Esophagus squamous epithelium (tissue), 4 donors: ENCODE results near the gene COL26A1.

ENCODE experiments used
- CTCF ChIP-seq, 6 experiments: fragments of 450-650 bp in 4 of 6; fragments of 200-600 bp in 2 of 6; sonication (generic) in 2 of 6; IDR thresholded peaks; one replicate each; pipeline ENCODE4 v1.5.1; 2016 to 2019; ENCODE audit warnings: antibody characterized with exemption in 6 of 6, mild to moderate bottlenecking in 4 of 6, moderate library complexity in 4 of 6
- POLR2A ChIP-seq, 4 donors: fragments of 450-650 bp; IDR thresholded peaks; one replicate each; pipeline ENCODE4 v1.6.1; 2017; ENCODE audit warnings: antibody characterized with exemption in 4 of 4, mild to moderate bottlenecking in 4 of 4, moderate library complexity in 3 of 4

- TF ChIP-seq CTCF (IDR thresholded peaks at IDR 0.05), result no peak
- TF ChIP-seq POLR2A (IDR thresholded peaks at IDR 0.05), result no peak
These were observed 155.7 kb downstream of the COL26A1 start for GRCh38 chr7:101518336-101518735.
